Measurements from ENCODE around the gene TMCO4.
A peak's percentile ranks its signal among the peaks of the same experiment; 100 is the strongest.

The TMCO4 gene

DNA sequence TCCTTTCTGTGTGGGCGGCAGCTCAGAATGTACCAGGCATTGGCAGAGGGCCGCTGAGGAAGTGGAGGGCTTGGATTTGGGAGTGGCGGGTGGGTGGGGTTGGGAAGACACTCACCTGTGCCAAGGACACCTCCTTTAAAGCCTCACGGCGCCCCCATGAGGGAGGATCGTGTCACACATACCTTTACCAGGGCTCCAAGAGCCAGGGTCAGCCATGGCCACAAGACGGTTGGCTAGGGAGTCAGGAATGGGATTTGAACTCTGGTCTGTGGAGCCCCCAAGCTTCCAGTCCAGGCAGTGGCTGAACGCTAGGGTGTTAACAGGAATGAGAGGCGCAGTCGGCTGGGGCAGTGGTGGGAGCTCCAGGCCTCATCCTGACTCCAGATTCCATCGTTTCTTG lies 151.0 kb downstream of the TMCO4 start:
- Histone ChIP-seq H3F3A (ENCODE audit: low read depth) (no peaks in the 10 kb centered on the region), H3K9me3 (ENCODE audit: insufficient read depth, low read depth, low read length) (no peaks in the 10 kb centered on the region), H2AFZ (ENCODE audit: low read length) (no peak overlapping the region), H3K4me3 (ENCODE audit: low read length, poor library complexity, severe bottlenecking) (no peak overlapping the region), H3K79me2 (ENCODE audit: insufficient read depth, low read length) (no peaks in the 10 kb centered on the region), H3K9me2 (replicated peaks; ENCODE audit: low read depth, low read length) (no peaks in the 10 kb centered on the region), H3K4me2 (ENCODE audit: low read depth, low read length, poor library complexity, severe bottlenecking) (no peak overlapping the region), H3K27me3 (ENCODE audit: insufficient read depth, low read length, poor library complexity, severe bottlenecking) (no peaks in the 10 kb centered on the region), H3K9ac (ENCODE audit: low read depth, low read length, poor library complexity, severe bottlenecking) (no peak overlapping the region), H3K4me1 (ENCODE audit: insufficient read depth, low read length, poor library complexity, severe bottlenecking) (peaks cover 4% of the 10 kb centered on the region), H3K36me3 (ENCODE audit: insufficient read depth, low read length) (no peaks in the 10 kb centered on the region), H4K20me1 (ENCODE audit: insufficient read depth, low read length, poor library complexity, severe bottlenecking) (no peaks in the 10 kb centered on the region)
- TF ChIP-seq, protein P1, sequence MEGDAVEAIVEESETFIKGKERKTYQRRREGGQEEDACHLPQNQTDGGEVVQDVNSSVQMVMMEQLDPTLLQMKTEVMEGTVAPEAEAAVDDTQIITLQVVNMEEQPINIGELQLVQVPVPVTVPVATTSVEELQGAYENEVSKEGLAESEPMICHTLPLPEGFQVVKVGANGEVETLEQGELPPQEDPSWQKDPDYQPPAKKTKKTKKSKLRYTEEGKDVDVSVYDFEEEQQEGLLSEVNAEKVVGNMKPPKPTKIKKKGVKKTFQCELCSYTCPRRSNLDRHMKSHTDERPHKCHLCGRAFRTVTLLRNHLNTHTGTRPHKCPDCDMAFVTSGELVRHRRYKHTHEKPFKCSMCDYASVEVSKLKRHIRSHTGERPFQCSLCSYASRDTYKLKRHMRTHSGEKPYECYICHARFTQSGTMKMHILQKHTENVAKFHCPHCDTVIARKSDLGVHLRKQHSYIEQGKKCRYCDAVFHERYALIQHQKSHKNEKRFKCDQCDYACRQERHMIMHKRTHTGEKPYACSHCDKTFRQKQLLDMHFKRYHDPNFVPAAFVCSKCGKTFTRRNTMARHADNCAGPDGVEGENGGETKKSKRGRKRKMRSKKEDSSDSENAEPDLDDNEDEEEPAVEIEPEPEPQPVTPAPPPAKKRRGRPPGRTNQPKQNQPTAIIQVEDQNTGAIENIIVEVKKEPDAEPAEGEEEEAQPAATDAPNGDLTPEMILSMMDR (conservative IDR thresholded peaks at IDR 0.05; ENCODE audit: low read length), result peak; percentile 19; the same call in 1 of the 2 replicates
- TF ChIP-seq EZH2phosphoT487 (IDR thresholded peaks at IDR 0.05; ENCODE audit: borderline replicate concordance), result no peak

DNA sequence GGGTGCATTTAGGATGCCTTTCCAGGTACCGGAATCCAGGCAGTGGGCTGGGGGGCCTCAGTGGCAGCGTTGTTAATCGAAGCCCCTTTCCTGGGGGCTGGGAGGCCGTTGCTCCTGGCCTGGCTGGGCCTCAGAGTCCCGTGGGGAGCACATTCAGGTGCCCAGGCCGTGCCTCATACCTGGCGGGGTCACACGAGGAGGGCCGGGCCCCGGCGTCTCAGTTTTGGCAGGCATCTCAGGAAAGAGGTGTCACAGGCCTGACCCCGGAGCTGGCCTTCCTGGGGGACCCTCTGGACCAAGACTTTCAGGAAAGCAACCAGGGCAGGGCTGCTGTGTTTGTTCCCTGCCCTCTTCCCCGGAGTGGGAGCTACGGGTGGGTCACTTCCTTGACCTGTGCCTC lies 151.5 kb downstream of the TMCO4 start:
- H4K20me1 ChIP-seq (ENCODE audit: insufficient read depth, low read length, poor library complexity, severe bottlenecking), result no peaks in the 10 kb centered on the region

DNA sequence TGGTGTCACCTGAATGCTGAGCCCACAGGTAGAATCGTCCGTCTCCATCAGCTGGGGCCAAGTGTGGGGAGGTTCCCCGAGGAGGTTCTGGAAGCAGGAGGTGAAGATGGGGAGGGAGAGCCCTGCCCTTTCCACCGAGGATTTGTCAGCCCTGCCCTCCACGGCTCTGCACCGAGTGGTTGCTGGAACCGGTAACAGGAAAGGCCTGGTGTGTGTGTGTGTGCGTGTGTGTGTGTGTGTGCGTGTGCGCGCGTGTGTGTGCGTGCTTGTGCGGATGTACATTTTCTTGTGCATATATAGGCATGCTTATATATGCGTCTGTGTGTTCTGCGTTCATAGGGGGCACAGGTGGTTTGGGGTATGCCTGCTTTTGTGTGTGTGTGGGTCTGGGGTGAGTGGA lies 152.1 kb downstream of the TMCO4 start:
- no peaks in the 10 kb centered on the region for H4K20me1 ChIP-seq (ENCODE audit: insufficient read depth, low read length, poor library complexity, severe bottlenecking)
- H3F3A ChIP-seq (ENCODE audit: low read depth), result no peaks in the 10 kb centered on the region
- TF ChIP-seq, protein P1 (conservative IDR thresholded peaks at IDR 0.05; ENCODE audit: low read length), result no peak
- no peak for TF ChIP-seq EZH2phosphoT487 (IDR thresholded peaks at IDR 0.05; ENCODE audit: borderline replicate concordance)
- no peaks in the 10 kb centered on the region for H3K36me3 ChIP-seq (ENCODE audit: insufficient read depth, low read length)
- no peaks in the 10 kb centered on the region for H3K27me3 ChIP-seq (ENCODE audit: insufficient read depth, low read length, poor library complexity, severe bottlenecking)
- H3K4me3 ChIP-seq (ENCODE audit: low read length, poor library complexity, severe bottlenecking), result no peak overlapping the region
- no peak overlapping the region for H3K4me2 ChIP-seq (ENCODE audit: low read depth, low read length, poor library complexity, severe bottlenecking)
- no peak overlapping the region for H3K9ac ChIP-seq (ENCODE audit: low read depth, low read length, poor library complexity, severe bottlenecking)
- peaks cover 4% of the 10 kb centered on the region for H3K4me1 ChIP-seq (ENCODE audit: insufficient read depth, low read length, poor library complexity, severe bottlenecking)
- no peaks in the 10 kb centered on the region for H3K9me2 ChIP-seq (replicated peaks; ENCODE audit: low read depth, low read length)
- no peaks in the 10 kb centered on the region for H3K9me3 ChIP-seq (ENCODE audit: insufficient read depth, low read depth, low read length)
- no peak overlapping the region for H2AFZ ChIP-seq (ENCODE audit: low read length)
- H3K79me2 ChIP-seq (ENCODE audit: insufficient read depth, low read length), result no peaks in the 10 kb centered on the region

More for the DNA sequence above, 151.5 kb downstream of the TMCO4 start:
- Histone ChIP-seq H3K9me2 (replicated peaks; ENCODE audit: low read depth, low read length) (no peaks in the 10 kb centered on the region), H2AFZ (ENCODE audit: low read length) (no peak overlapping the region), H3K79me2 (ENCODE audit: insufficient read depth, low read length) (no peaks in the 10 kb centered on the region), H3K9me3 (ENCODE audit: insufficient read depth, low read depth, low read length) (no peaks in the 10 kb centered on the region), H3K4me3 (ENCODE audit: low read length, poor library complexity, severe bottlenecking) (no peak overlapping the region), H3K9ac (ENCODE audit: low read depth, low read length, poor library complexity, severe bottlenecking) (no peak overlapping the region), H3K4me2 (ENCODE audit: low read depth, low read length, poor library complexity, severe bottlenecking) (no peak overlapping the region), H3K27me3 (ENCODE audit: insufficient read depth, low read length, poor library complexity, severe bottlenecking) (no peaks in the 10 kb centered on the region), H3K36me3 (ENCODE audit: insufficient read depth, low read length) (no peaks in the 10 kb centered on the region), H3F3A (ENCODE audit: low read depth) (no peaks in the 10 kb centered on the region), H3K4me1 (ENCODE audit: insufficient read depth, low read length, poor library complexity, severe bottlenecking) (peaks cover 4% of the 10 kb centered on the region)
- TF ChIP-seq, protein P1 (conservative IDR thresholded peaks at IDR 0.05; ENCODE audit: low read length), result no peak
- no peak for TF ChIP-seq EZH2phosphoT487 (IDR thresholded peaks at IDR 0.05; ENCODE audit: borderline replicate concordance)
